H7 (cell line): Measurements from ENCODE around the gene NFIA. TPM values are rescaled to one million over a fixed set of nuclear protein-coding genes. Genes with fewer than 3 reads are reported as not detected.

Experiments used
- DNase-seq: peaks from one replicate; pipeline ENCODE4 v3.0.0; 2012
- H3K27me3 ChIP-seq: 2 replicates; pipeline ENCODE4 v1.6.0; 2011; ENCODE audit warnings: mild to moderate bottlenecking, low read length; ENCODE audit not compliant: control insufficient read depth, insufficient read depth
- H3K36me3 ChIP-seq: replicated peaks from 2 replicates; pipeline ENCODE4 v1.5.1; 2011; ENCODE audit warnings: low read length; ENCODE audit not compliant: control insufficient read depth, insufficient read depth
- H3K4me3 ChIP-seq: 2 replicates; pipeline ENCODE4 v1.5.1; 2011; ENCODE audit warnings: low read depth, mild to moderate bottlenecking, control low read depth, low read length, moderate library complexity; ENCODE audit not compliant: insufficient read depth
- total RNA-seq: library from RNA; depleted of rRNA; stranded (reverse); fragments of >200 nt; shearing (Covaris generic); gene quantifications from 2 replicates; pipeline ENCODE4 v1.2.3, GENCODE V29; 2014

NFIA gene
- total RNA-seq, 1 experiment from 2014 or later: 11.3 TPM

- DNase-seq: no peak
- no peaks in the 10 kb centered on the region for H3K36me3 ChIP-seq
- no peak overlapping the region for H3K4me3 ChIP-seq
- H3K27me3 ChIP-seq: no peaks in the 10 kb centered on the region
Measured at GRCh38 chr1:61506236-61506635, 423.9 kb downstream of the NFIA start.

DNA sequence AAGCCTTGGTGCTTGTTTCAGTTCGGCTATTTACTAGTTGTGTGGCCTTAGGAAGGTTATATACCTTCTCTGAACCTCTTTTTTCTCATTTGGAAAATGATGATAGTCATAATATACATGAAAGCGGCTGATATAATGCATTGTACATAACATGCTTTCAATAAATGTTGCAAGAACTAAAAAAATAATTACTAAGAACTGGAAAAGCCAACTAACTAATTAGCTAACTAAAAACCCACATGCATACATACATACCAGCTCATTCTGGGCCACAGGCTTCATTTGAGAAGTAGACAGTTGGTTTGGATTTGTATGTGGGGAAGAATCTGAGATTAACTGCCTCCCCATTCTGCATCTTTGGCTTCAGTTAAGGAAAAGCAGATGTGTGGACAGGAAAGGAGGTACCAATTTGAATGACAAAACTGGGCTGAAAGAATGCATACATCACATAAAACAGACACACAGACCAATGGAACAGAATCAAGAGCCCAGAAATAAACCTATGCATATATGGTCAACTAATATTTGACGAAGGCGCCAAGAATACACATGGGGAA, 424.7 kb downstream of the NFIA start:
- Histone ChIP-seq H3K36me3 (no peaks in the 10 kb centered on the region), H3K4me3 (no peak overlapping the region), H3K27me3 (no peaks in the 10 kb centered on the region)
- no peak for DNase-seq
